Activated T-cell treated with anti-CD3 and anti-CD28 coated beads for 1 hour (primary cell): ENCODE measurements around the gene USHBP1.
"Not testable (repeated sequence)": the region's sequence is repeated elsewhere in the genome, so short reads cannot be mapped to it uniquely, and the experiment has no call there.

Experiments
- DNase-seq: peaks from one replicate; pipeline ENCODE4 v3.0.0-alpha.2; 2020; ENCODE audit warnings: low read depth

Gene USHBP1

GRCh38 chr19:17264641-17264979, at the start of gene USHBP1:
Gene USHBP1 (minus strand): TSS chr19:17264745. CDS start chr19:17264299, 446 bp downstream.
- no peak for DNase-seq

- no peak for DNase-seq
These were observed 49.6 kb upstream of the USHBP1 start for GRCh38 chr19:17314007-17314593.

GRCh38 chr19:17312189-17313113, 47.9 kb upstream of the USHBP1 start:
- DNase-seq = no peak

GRCh38 chr19:17311455-17312188, 47.1 kb upstream of the USHBP1 start:
- no peak for DNase-seq

DNA sequence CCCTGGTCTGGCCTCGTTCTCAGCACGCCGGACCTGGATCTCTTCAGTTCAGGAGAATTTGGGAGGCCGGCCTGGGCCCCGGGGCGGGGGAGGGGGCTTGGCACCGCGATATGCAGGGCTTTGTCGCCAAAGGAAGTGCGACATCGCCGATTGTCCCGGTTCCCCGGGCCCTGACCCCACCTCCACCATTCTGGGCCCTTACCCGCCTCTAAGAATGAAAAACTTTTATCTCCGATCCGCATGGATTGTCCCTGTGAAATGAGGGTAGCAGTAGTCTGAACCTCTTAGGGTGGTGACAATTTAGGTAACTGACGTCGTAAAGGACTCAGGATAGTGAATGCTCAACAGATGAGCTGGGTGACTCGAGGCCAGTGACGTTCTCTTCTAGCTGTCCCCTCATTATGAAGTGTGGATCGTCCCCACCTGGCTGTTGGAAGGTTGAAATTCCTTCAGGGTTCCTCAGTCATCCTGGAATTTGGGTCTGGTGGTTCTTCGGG, 45.5 kb upstream of the USHBP1 start:
- DNase-seq = no peak

- DNase-seq = peak; percentile 97
These were observed 44.8 kb upstream of the USHBP1 start, which contains the start of gene DDA1 for GRCh38 chr19:17309198-17309964. Gene DDA1 (plus strand): TSS chr19:17309563. CDS start chr19:17309655, 92 bp downstream.

GRCh38 chr19:17307876-17308377, 43.4 kb upstream of the USHBP1 start:
- no peak for DNase-seq

- DNase-seq = no peak
These were observed 41.8 kb upstream of the USHBP1 start for GRCh38 chr19:17306285-17306714.

GRCh38 chr19:17305517-17306284, 41.2 kb upstream of the USHBP1 start, which contains the start of gene MRPL34:
Gene MRPL34 (plus strand): TSS chr19:17305872. CDS start chr19:17305893, 21 bp downstream.
- DNase-seq = peak; percentile 87

- no peak for DNase-seq
These were observed 40.6 kb upstream of the USHBP1 start for GRCh38 chr19:17305216-17305516.

- no peak for DNase-seq
These were observed 40.1 kb upstream of the USHBP1 start for GRCh38 chr19:17304386-17305215.

GRCh38 chr19:17303940-17304267, 39.4 kb upstream of the USHBP1 start:
- no peak for DNase-seq

DNA sequence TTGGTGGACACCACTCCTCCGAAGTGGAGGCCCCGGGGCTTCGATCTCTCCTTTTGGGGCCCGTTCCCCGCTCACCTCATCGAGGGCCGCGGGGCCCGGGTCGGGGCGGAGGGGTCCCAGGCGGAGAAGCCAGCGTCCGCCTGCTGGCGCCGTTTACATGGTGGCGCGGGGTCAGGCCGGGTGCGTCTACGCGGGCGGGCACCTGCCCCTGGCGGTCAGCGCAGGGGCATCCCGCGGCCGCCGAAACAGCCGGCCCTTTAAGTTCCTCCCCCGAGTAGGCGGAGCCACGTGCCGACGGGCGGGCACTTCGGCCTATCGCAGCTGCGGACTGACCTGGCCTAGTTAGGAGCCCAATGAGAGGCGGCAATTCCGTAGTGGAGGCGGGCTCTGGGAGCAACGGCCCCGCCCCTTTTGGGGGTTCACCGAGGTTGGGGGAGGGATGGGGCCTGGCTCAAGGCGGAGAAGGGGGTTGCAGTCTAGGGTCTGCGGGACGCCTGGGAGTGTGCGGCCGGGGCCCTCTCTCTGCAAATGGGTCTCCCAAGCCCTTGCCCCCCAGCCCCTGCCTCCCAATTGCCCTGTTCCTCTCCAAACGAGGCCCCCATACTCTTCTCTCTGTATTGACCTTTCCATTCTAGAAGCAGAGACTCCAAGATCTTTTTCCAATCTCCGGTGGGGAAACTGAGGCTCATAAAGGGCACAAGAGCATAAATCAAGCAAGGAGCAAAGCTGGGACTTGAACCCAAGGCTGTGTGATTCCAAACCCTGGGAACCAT, 38.8 kb upstream of the USHBP1 start, which contains the start of gene ABHD8:
Gene ABHD8, minus strand, starts transcription at position 259 of the 773 bp plus-strand sequence. CDS start 1,809 bp downstream, outside the sequence.
- peak; percentile 91 for DNase-seq

DNA sequence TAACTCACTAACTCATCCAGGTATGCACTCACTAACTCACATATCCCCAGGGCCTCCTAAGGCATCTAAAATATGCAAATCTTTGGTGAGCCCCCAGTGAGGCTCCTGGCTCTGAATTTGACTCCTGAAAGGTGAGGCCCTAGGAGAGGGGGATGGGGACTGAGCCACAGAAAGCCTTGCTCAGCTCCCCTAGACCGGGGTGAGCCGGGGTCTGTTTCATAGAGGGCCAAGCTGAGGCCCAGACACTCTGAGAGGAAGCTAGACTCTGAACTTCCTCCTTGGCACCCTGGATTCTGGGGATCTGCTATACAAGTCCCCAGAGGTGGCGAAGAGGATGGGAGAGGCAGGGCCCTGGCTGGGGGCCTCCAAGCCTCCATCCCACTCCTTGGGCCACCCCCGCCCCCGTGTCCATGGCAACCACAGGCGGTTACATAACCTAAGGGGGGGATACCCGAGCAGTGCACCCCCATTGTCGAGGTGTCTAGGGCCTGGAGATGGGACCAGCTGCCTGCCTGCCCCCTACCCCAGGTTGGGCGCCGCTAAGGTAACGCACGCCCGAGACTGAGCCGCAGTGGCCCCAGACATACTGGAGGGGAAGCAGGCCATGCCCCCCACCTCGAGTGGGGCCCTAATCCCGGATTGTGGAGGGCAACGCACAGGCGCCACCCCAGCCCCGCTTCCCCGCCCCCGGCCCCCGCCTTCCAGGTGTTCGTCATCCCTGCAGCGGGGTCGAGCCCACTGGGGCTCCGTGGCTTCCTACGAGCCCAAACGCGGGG, 38.0 kb upstream of the USHBP1 start:
- no peak for DNase-seq

- DNase-seq = no peak
These were observed 36.6 kb upstream of the USHBP1 start for GRCh38 chr19:17300992-17301619.

DNA sequence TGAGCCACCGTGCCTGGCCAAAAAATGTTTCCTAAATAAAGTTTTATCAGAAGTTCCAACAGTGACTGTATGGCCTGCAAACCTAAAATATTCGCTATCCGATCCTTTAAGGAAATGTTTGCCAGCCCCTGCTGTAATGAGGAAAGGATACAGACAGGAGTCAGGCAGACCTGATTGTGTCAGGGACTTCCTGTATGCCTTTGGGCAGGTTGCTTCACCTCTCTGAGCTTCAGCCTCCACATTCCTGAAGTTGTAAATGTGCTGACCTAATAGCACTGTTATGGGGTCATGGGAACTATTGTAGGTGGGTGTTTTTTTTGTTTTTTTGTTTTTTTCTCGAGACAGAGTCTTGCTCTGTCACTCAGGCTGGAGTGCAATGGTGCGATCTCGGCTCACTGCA, 32.4 kb upstream of the USHBP1 start:
- DNase-seq = no peak

GRCh38 chr19:17296273-17296672, 31.7 kb upstream of the USHBP1 start:
- no peak for DNase-seq

DNA sequence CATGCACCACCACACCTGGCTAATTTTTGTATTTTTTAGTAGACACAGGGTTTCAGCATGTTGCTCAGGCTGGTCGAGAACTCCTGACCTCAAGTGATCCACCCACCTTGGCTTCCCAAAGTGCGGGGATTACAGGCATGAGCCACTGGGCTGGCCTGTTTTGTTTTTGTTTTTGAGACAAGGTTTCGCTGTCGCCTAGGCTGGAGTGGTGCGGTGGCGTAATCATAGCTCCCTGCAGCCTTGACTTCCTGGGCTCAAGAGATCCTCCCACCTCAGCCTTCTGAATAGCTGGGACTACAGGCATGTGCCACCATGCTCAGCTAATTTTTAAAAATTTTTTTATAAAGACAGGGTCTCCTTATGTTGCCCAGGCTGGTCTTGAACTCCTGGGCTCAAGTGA, 31.0 kb upstream of the USHBP1 start:
- not testable (repeated sequence) for DNase-seq
